HEK293T (cell line): ENCODE data around the gene OXSR1.

Experiments
- CTCF ChIA-PET: fragments of 350-600 bp; formaldehyde crosslinking; extraction: SDS; loops from one replicate; lab custom pipeline; 2021; ENCODE audit warnings: antibody characterized with exemption, inconsistent platforms; lab: Yijun Ruan, JAX
- POLR2A ChIA-PET: fragments of 350-600 bp; formaldehyde crosslinking; extraction: SDS; loops from one replicate; lab custom pipeline; 2020; ENCODE audit warnings: antibody characterized with exemption, inconsistent platforms; lab: Yijun Ruan, JAX
- DNase-seq: peaks from one replicate; pipeline ENCODE4 v3.0.0; 2012; ENCODE audit warnings: mixed read lengths; ENCODE audit errors: extremely low spot score
- ARNT ChIP-seq: fragments of 450-650 bp; IDR thresholded peaks from 2 replicates; pipeline ENCODE4 v1.6.1; 2017; ENCODE audit warnings: mild to moderate bottlenecking
- BHLHE40 ChIP-seq: fragments of 450-650 bp; IDR thresholded peaks from 2 replicates; pipeline ENCODE4 v1.6.1; 2016; ENCODE audit warnings: mild to moderate bottlenecking, moderate library complexity, borderline replicate concordance
- CTBP1 ChIP-seq: fragments of 450-650 bp; IDR thresholded peaks from 2 replicates; pipeline ENCODE4 v1.6.1; 2016; ENCODE audit warnings: borderline replicate concordance
- ELF4 ChIP-seq: fragments of 450-650 bp; IDR thresholded peaks from 2 replicates; pipeline ENCODE4 v1.6.1; 2017; ENCODE audit warnings: antibody characterized with exemption
- FOXA1 ChIP-seq: fragments of 450-650 bp; IDR thresholded peaks from 2 replicates; pipeline ENCODE4 v1.6.1; 2016; ENCODE audit warnings: mild to moderate bottlenecking
- FOXK2 ChIP-seq: fragments of 450-650 bp; IDR thresholded peaks from 2 replicates; pipeline ENCODE4 v1.6.1; 2016; ENCODE audit warnings: mild to moderate bottlenecking
- FOXM1 ChIP-seq: fragments of 450-650 bp; IDR thresholded peaks from 2 replicates; pipeline ENCODE4 v1.6.1; 2017; ENCODE audit warnings: mild to moderate bottlenecking, borderline replicate concordance
- HDGF ChIP-seq: fragments of 450-650 bp; IDR thresholded peaks from 2 replicates; pipeline ENCODE4 v1.6.1; 2017; ENCODE audit warnings: antibody characterized with exemption, borderline replicate concordance
- L3MBTL2 ChIP-seq: fragments of 450-650 bp; conservative IDR thresholded peaks from 2 replicates; pipeline ENCODE4 v1.6.1; 2016; ENCODE audit warnings: mild to moderate bottlenecking
- LEF1 ChIP-seq: fragments of 450-650 bp; IDR thresholded peaks from 2 replicates; pipeline ENCODE4 v1.6.1; 2017; ENCODE audit warnings: mild to moderate bottlenecking, borderline replicate concordance
- NFRKB ChIP-seq: fragments of 450-650 bp; IDR thresholded peaks from 2 replicates; pipeline ENCODE4 v1.6.1; 2016; ENCODE audit warnings: mild to moderate bottlenecking, moderate library complexity
- SP1 ChIP-seq: fragments of 450-650 bp; IDR thresholded peaks from 2 replicates; pipeline ENCODE4 v1.6.1; 2017
- SUZ12 ChIP-seq: fragments of 450-650 bp; IDR thresholded peaks from 2 replicates; pipeline ENCODE4 v1.6.1; 2016; ENCODE audit warnings: mild to moderate bottlenecking
- TARDBP ChIP-seq: fragments of 450-650 bp; IDR thresholded peaks from 2 replicates; pipeline ENCODE4 v1.6.1; 2016
- ZNF384 ChIP-seq: fragments of 450-650 bp; IDR thresholded peaks from 2 replicates; pipeline ENCODE4 v1.6.1; 2016
- TF ChIP-seq, protein P1 (sequence below): fragments of 450-650 bp; IDR thresholded peaks from 2 replicates; pipeline ENCODE4 v1.6.1; 2016

The OXSR1 gene

DNA sequence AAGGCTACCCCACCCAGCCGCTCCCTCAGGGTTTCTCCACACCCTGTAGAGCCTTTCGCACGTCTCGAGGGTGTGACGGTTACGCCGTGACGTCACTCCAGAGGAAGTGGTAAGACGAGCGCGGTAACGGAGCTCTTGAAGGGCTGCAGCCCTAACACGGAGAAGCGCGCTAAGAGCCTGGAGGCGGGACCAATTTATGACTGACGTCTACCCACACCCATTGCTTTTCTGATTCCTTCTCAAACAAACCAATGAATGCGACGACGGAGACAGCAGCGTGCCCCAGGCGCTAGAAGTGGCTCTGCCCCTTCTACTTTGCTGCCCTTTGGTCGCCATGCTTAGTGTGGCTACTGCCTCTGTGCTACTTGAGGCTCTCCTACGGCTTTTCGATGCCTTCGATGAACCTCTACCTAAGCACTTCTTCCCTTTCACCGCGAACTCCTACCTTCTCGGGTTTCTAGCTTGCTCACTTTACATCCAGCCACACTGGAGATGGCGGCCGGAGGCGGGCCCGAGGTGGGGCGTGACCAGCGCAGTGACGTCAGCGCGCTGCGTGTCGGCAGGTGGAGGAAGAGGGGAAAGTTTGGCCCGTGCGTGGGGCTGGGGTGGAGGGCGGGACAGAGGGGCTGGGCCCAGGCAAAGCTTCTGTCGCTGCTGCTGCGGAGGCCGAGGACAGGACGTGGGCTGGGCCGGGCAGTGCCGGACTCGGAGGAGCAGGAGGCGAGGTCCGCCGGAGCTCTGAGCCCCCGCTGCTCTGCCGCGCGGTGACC lies at the start of gene OXSR1:
OXSR1 (plus strand) TSS at position 586 of the 770 bp plus-strand sequence. CDS start 340 bp downstream, outside the sequence.
- TF ChIP-seq ELF4 (0 out of 2 replicates have a peak, but pooled peaks have one; percentile 32), ARNT (no peak), TARDBP (peak; percentile 95), SP1 (no peak), CTBP1 (0 out of 2 replicates have a peak, but pooled peaks have one; percentile 10), L3MBTL2 (peak; percentile 89)
- TF ChIP-seq, protein P1, sequence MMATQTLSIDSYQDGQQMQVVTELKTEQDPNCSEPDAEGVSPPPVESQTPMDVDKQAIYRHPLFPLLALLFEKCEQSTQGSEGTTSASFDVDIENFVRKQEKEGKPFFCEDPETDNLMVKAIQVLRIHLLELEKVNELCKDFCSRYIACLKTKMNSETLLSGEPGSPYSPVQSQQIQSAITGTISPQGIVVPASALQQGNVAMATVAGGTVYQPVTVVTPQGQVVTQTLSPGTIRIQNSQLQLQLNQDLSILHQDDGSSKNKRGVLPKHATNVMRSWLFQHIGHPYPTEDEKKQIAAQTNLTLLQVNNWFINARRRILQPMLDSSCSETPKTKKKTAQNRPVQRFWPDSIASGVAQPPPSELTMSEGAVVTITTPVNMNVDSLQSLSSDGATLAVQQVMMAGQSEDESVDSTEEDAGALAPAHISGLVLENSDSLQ: peak; percentile 99
- POLR2A ChIA-PET: interaction anchor here (0.6 to 4.6 kb wide), 17 partner anchors 9 to 191 kb away, joined by 3 to 39 read pairs (median 3); partner anchors contain the start of genes ACAA1, MYD88 and XYLB
- DNase-seq: peak; percentile 91
- CTCF ChIA-PET: interaction anchor here (0.7 to 1.4 kb wide), 2 partner anchors 11 to 133 kb away, joined by 3 to 4 read pairs; no protein-coding TSS in a partner anchor

- CTCF ChIA-PET: interaction anchor here (1.3 kb wide), 1 partner anchor 183 kb away, joined by 4 read pairs; no protein-coding TSS in a partner anchor
- DNase-seq: no peak
- POLR2A ChIA-PET: no interaction called here
- TF ChIP-seq FOXM1 (no peak), FOXA1 (no peak), LEF1 (no peak), ZNF384 (no peak), FOXK2 (no peak), NFRKB (no peak), SP1 (no peak), ELF4 (no peak), TARDBP (no peak), ARNT (no peak), SUZ12 (no peak), BHLHE40 (no peak), L3MBTL2 (no peak), CTBP1 (no peak), HDGF (no peak)
- TF ChIP-seq, protein P1: no peak
Measured at GRCh38 chr3:38115645-38116427, 49.5 kb upstream of the OXSR1 start.

GRCh38 chr3:38116471-38117162 lies 48.7 kb upstream of the OXSR1 start:
- POLR2A ChIA-PET: interaction anchor here (1.4 kb wide), 1 partner anchor 21 kb away, joined by 3 read pairs; the partner anchor contains the start of gene ACAA1
- CTCF ChIA-PET: interaction anchor here (1.3 kb wide), 1 partner anchor 182 kb away, joined by 4 read pairs; no protein-coding TSS in a partner anchor
- no peak for TF ChIP-seq FOXA1
- TF ChIP-seq FOXM1: no peak
- TF ChIP-seq CTBP1: no peak
- TF ChIP-seq HDGF: no peak
- no peak for TF ChIP-seq SUZ12
- TF ChIP-seq FOXK2: no peak
- TF ChIP-seq ELF4: no peak
- no peak for TF ChIP-seq LEF1
- TF ChIP-seq, protein P1: no peak
- TF ChIP-seq NFRKB: no peak
- DNase-seq: no peak

DNA sequence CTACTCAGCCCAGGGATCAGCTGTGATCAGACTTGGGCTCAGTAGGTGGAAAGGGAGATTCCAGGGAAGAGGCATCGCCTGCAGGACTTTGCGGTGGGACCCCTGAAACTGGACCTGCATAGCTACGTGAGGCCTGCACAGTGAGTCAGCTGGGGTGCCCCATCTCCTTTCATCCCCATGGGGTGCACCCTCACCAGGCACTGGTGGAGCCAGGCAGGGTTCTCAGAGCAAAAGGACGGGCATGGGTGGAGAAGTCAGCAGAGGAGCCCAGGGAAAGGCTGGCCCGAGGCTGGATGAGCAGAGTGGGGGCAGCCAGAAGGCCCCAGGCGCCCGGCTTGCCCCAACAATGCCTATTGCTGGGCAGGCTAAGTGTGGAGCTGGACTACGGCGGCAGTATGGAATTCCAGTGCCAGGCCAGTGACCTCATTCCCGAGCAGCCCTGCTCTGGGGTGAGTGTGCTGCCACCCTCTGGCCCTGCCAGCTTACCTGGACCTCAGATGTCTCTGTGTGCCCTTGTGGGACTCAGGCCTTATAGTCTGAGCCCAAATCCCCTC lies 48.1 kb upstream of the OXSR1 start:
- TF ChIP-seq ELF4 (no peak), CTBP1 (no peak), ARNT (no peak), TARDBP (no peak), HDGF (no peak), BHLHE40 (no peak), L3MBTL2 (no peak), SP1 (no peak), FOXA1 (no peak), ZNF384 (no peak), FOXK2 (no peak), NFRKB (no peak), SUZ12 (no peak), FOXM1 (no peak), LEF1 (no peak)
- TF ChIP-seq, protein P1: no peak
- ChIA-PET POLR2A (interaction anchor here (1.4 kb wide), 1 partner anchor 20 kb away, joined by 3 read pairs; the partner anchor contains the start of gene ACAA1), CTCF (interaction anchor here (1.3 kb wide), 1 partner anchor 181 kb away, joined by 4 read pairs; no protein-coding TSS in a partner anchor)
- no peak for DNase-seq
